CD14-positive monocyte (primary cell): Measurements from ENCODE around the gene AGK. TPM values are rescaled to one million over a fixed set of nuclear protein-coding genes. Genes with fewer than 3 reads are reported as not detected.

ENCODE experiments used
- DNase-seq, 3 donors: peaks; one replicate each; pipeline ENCODE4 v3.0.0-alpha.2; 2011 to 2022
- H2AFZ ChIP-seq: 2 replicates; pipeline ENCODE4 v1.6.0; 2012; ENCODE audit warnings: mild to moderate bottlenecking, low read depth, low read length, inconsistent platforms; ENCODE audit not compliant: insufficient read depth, poor library complexity, severe bottlenecking
- H3K27ac ChIP-seq, 2 donors: 1 replicate in 1 of 2; 2 replicates in 1 of 2; pipeline ENCODE4 v1.5.1; 2012 to 2013; ENCODE audit warnings: low read length in 2 of 2, control low read depth in 1 of 2, inconsistent platforms in 1 of 2, low read depth in 1 of 2, mild to moderate bottlenecking in 1 of 2
- H3K27me3 ChIP-seq, 2 donors: one replicate each; pipeline versions ENCODE4 v1.6.0 to v1.6.1; 2011 to 2013; ENCODE audit warnings: low read length in 2 of 2; ENCODE audit not compliant: control insufficient read depth in 2 of 2, insufficient read depth in 2 of 2
- H3K36me3 ChIP-seq, 2 donors: replicated peaks in 1 of 2; 1 replicate in 1 of 2; 2 replicates in 1 of 2; pipeline versions ENCODE4 v1.5.1 to v1.6.1; 2012 to 2013; ENCODE audit warnings: low read length in 2 of 2, control low read depth in 1 of 2, inconsistent platforms in 1 of 2, mild to moderate bottlenecking in 1 of 2; ENCODE audit not compliant: insufficient read depth in 2 of 2, control insufficient read depth in 1 of 2
- H3K4me1 ChIP-seq, 2 donors: 1 replicate in 1 of 2; 2 replicates in 1 of 2; pipeline versions ENCODE4 v1.5.1 to v1.6.1; 2012 to 2013; ENCODE audit warnings: low read length in 2 of 2, control low read depth in 1 of 2, inconsistent platforms in 1 of 2, mild to moderate bottlenecking in 1 of 2, moderate library complexity in 1 of 2; ENCODE audit not compliant: insufficient read depth in 2 of 2, control insufficient read depth in 1 of 2
- H3K4me2 ChIP-seq: replicated peaks from 2 replicates; pipeline ENCODE3; 2012; ENCODE audit warnings: low read length, moderate library complexity, mild to moderate bottlenecking; ENCODE audit not compliant: poor library complexity, severe bottlenecking; ENCODE audit errors: extremely low read depth
- H3K4me3 ChIP-seq, 3 experiments: fragments of 200-600 bp in 1 of 3; sonication (generic) in 1 of 3; replicated peaks in 1 of 3; 1 replicate in 2 of 3; 2 replicates in 1 of 3; pipeline ENCODE4 v1.5.1; 2011 to 2013; ENCODE audit warnings: low read length in 3 of 3, mild to moderate bottlenecking in 3 of 3, control low read depth in 2 of 3, low read depth in 2 of 3, inconsistent platforms in 1 of 3, moderate library complexity in 1 of 3
- H3K79me2 ChIP-seq: 2 replicates; pipeline ENCODE4 v1.6.0; 2012; ENCODE audit warnings: mild to moderate bottlenecking, control low read depth, inconsistent platforms, low read length, moderate library complexity; ENCODE audit not compliant: insufficient read depth
- H3K9ac ChIP-seq: 2 replicates; pipeline ENCODE4 v1.6.0; 2017; ENCODE audit warnings: low read length, mild to moderate bottlenecking; ENCODE audit not compliant: insufficient read depth, poor library complexity, severe bottlenecking
- H3K9me3 ChIP-seq, 2 donors: replicated peaks in 1 of 2; 1 replicate in 1 of 2; 2 replicates in 1 of 2; pipeline versions ENCODE4 v1.5.1 to v1.6.1; 2012 to 2013; ENCODE audit warnings: low read length in 2 of 2, control low read depth in 1 of 2; ENCODE audit not compliant: control insufficient read depth in 1 of 2, insufficient read depth in 1 of 2
- H4K20me1 ChIP-seq: 2 replicates; pipeline ENCODE4 v1.6.0; 2012; ENCODE audit warnings: mild to moderate bottlenecking, low read length, control low read depth, moderate library complexity; ENCODE audit not compliant: insufficient read depth
- H3K27ac Mint-ChIP-seq, 7 donors: one replicate each; pipeline ENCODE4 v1.8.0; 2020; ENCODE audit warnings: mild to moderate bottlenecking in 7 of 7, mixed read lengths in 7 of 7, moderate library complexity in 6 of 7, inconsistent platforms in 2 of 7
- H3K27me3 Mint-ChIP-seq, 3 donors: one replicate each; pipeline ENCODE4 v1.8.0; 2021 to 2022; ENCODE audit warnings: low read depth in 3 of 3, mild to moderate bottlenecking in 3 of 3, mixed read lengths in 3 of 3, moderate library complexity in 3 of 3, inconsistent platforms in 1 of 3
- H3K36me3 Mint-ChIP-seq, 2 donors: one replicate each; pipeline ENCODE4 v1.8.0; 2020; ENCODE audit warnings: mixed read lengths in 2 of 2, inconsistent platforms in 1 of 2, mild to moderate bottlenecking in 1 of 2
- H3K4me1 Mint-ChIP-seq: one replicate; pipeline ENCODE4 v1.8.0; 2020; ENCODE audit warnings: mild to moderate bottlenecking, mixed read lengths
- H3K4me3 Mint-ChIP-seq, 2 donors: one replicate each; pipeline ENCODE4 v1.8.0; 2020; ENCODE audit warnings: mild to moderate bottlenecking in 2 of 2, mixed read lengths in 2 of 2, moderate library complexity in 1 of 2
- H3K9me3 Mint-ChIP-seq, 7 donors: one replicate each; pipeline ENCODE4 v1.8.0; 2020 to 2022; ENCODE audit warnings: mixed read lengths in 7 of 7, mild to moderate bottlenecking in 6 of 7, moderate library complexity in 6 of 7, inconsistent platforms in 2 of 7
- WGBS: methylation state at CpG from one replicate; pipeline ENCODE4 v1.1.5; 2013; ENCODE audit warnings: missing lambda C conversion rate; ENCODE audit not compliant: insufficient coverage; 5-methylcytosine and 5-hydroxymethylcytosine counted together
- intact Hi-C, 2 donors: fragments of 100-400 bp; cut with micrococcal nuclease; formaldehyde crosslinking; loops; one replicate each; pipeline versions ENCODE4 v1.15.0 to v1.15.1; 2023
- polyA plus RNA-seq, 3 donors: library from polyadenylated mRNA; depleted of rRNA in 1 of 3; unstranded in 2 of 3; stranded (reverse) in 1 of 3; fragments of 300-500 nt in 2 of 3; fragments of >200 nt in 1 of 3; fragmentation: Illumina TruSeq in 2 of 3; gene quantifications; 1 replicate in 2 of 3; 2 replicates in 1 of 3; pipeline ENCODE4 v1.2.3, GENCODE V29; 2012 to 2021
- TF ChIP-seq, protein P1 (sequence below): fragments of 200-600 bp; IDR thresholded peaks from one replicate; pipeline ENCODE4 v1.8.0; 2022; ENCODE audit warnings: antibody characterized with exemption, mild to moderate bottlenecking

Gene AGK
- polyA plus RNA-seq, 3 donors, result 10.0 to 11.0 (median 11.0) TPM

DNA sequence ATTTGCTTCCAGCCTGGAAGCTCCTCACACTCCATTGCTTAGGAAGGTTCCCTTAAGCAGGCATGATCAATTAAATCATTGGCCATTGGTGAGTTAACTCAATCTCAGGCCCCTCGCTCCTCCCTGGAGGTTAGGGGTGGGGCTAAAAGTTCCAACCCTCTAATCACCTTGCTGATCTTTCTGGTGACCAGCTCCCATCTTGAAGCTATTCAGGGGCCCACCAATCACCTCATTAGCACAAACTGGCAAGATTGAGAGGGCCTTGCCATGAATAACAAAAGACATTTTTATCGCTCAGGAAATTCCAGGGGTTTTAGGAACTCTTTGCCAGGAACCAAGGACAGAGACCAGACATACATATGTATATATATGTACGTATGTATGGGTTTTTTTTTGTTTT lies 58.4 kb downstream of the AGK start:
- no peaks in the 10 kb centered on the region for H3K4me1 Mint-ChIP-seq
- H2AFZ ChIP-seq, result no peak overlapping the region
- no peaks in the 10 kb centered on the region for H3K9me3 ChIP-seq
- no peaks in the 10 kb centered on the region for H3K79me2 ChIP-seq
- intact Hi-C loops, result no loop called here
- no peak overlapping the region for H3K9ac ChIP-seq
- H3K27ac ChIP-seq, result no peak overlapping the region
- no peak overlapping the region for H3K27ac Mint-ChIP-seq
- no peak for DNase-seq
- no peak overlapping the region for H3K4me2 ChIP-seq
- H3K36me3 Mint-ChIP-seq, result peaks cover 38 to 40% of the 10 kb centered on the region in 2 donors
- peaks cover 0 to 2% (median 0%) of the 10 kb centered on the region in 7 donors for H3K9me3 Mint-ChIP-seq
- no peaks in the 10 kb centered on the region for H3K27me3 Mint-ChIP-seq
- peaks cover 14 to 41% of the 10 kb centered on the region in 2 donors for H3K36me3 ChIP-seq
- H3K4me3 Mint-ChIP-seq, result no peak overlapping the region
- no peaks in the 10 kb centered on the region for H4K20me1 ChIP-seq
- H3K4me1 ChIP-seq, result no peaks in the 10 kb centered on the region
- WGBS, result no CpG with 5 or more reads among the region's 3 CpGs
- H3K27me3 ChIP-seq, result no peaks in the 10 kb centered on the region
- TF ChIP-seq, protein P1, sequence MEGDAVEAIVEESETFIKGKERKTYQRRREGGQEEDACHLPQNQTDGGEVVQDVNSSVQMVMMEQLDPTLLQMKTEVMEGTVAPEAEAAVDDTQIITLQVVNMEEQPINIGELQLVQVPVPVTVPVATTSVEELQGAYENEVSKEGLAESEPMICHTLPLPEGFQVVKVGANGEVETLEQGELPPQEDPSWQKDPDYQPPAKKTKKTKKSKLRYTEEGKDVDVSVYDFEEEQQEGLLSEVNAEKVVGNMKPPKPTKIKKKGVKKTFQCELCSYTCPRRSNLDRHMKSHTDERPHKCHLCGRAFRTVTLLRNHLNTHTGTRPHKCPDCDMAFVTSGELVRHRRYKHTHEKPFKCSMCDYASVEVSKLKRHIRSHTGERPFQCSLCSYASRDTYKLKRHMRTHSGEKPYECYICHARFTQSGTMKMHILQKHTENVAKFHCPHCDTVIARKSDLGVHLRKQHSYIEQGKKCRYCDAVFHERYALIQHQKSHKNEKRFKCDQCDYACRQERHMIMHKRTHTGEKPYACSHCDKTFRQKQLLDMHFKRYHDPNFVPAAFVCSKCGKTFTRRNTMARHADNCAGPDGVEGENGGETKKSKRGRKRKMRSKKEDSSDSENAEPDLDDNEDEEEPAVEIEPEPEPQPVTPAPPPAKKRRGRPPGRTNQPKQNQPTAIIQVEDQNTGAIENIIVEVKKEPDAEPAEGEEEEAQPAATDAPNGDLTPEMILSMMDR, result no peak
- no peak overlapping the region for H3K4me3 ChIP-seq

- no peaks in the 10 kb centered on the region for H4K20me1 ChIP-seq
- H3K79me2 ChIP-seq, result no peaks in the 10 kb centered on the region
- no CpG with 5 or more reads among the region's 1 CpG for WGBS
- H3K4me3 ChIP-seq, result no peak overlapping the region
- Mint-ChIP-seq H3K27ac (no peak overlapping the region), H3K9me3 (peaks cover 0 to 2% (median 0%) of the 10 kb centered on the region in 7 donors), H3K27me3 (no peaks in the 10 kb centered on the region), H3K4me3 (no peak overlapping the region), H3K36me3 (peaks cover 35 to 44% of the 10 kb centered on the region in 2 donors), H3K4me1 (no peaks in the 10 kb centered on the region)
- H3K27ac ChIP-seq, result no peak overlapping the region
- no peak overlapping the region for H3K9ac ChIP-seq
- no peaks in the 10 kb centered on the region for H3K27me3 ChIP-seq
- no peaks in the 10 kb centered on the region for H3K9me3 ChIP-seq
- intact Hi-C loops, result no loop called here
- no peak for DNase-seq
- peaks cover 18 to 41% of the 10 kb centered on the region in 2 donors for H3K36me3 ChIP-seq
- H3K4me1 ChIP-seq, result no peaks in the 10 kb centered on the region
- no peak overlapping the region for H2AFZ ChIP-seq
- TF ChIP-seq, protein P1, result no peak
- H3K4me2 ChIP-seq, result no peak overlapping the region
Measured at GRCh38 chr7:141610671-141611070, 59.5 kb downstream of the AGK start.
